ENCODE measurements around the gene FBXO48.

- TF ChIP-seq RAD21 (IDR thresholded peaks at IDR 0.05; ENCODE audit: low read length) (no peak), CEBPB (IDR thresholded peaks at IDR 0.05; ENCODE audit: low read depth, low read length) (no peak), CHD1 (IDR thresholded peaks at IDR 0.05; ENCODE audit: low read depth, low read length) (no peak), CTCF (conservative IDR thresholded peaks at IDR 0.05; ENCODE audit: low read depth, low read length) (no peak), POLR2A (IDR thresholded peaks at IDR 0.05; ENCODE audit: low read depth, low read length) (no peak), BHLHE40 (IDR thresholded peaks at IDR 0.05; ENCODE audit: low read depth, low read length) (no peak), RCOR1 (IDR thresholded peaks at IDR 0.05; ENCODE audit: insufficient replicate concordance, low read length) (no peak), MAFK (IDR thresholded peaks at IDR 0.05; ENCODE audit: low read depth, low read length) (no peak), NFE2L2 (IDR thresholded peaks at IDR 0.05; ENCODE audit: low read depth, low read length) (no peak), RFX5 (IDR thresholded peaks at IDR 0.05; ENCODE audit: low read depth, low read length) (no peak)
- TF ChIP-seq, protein P1, sequence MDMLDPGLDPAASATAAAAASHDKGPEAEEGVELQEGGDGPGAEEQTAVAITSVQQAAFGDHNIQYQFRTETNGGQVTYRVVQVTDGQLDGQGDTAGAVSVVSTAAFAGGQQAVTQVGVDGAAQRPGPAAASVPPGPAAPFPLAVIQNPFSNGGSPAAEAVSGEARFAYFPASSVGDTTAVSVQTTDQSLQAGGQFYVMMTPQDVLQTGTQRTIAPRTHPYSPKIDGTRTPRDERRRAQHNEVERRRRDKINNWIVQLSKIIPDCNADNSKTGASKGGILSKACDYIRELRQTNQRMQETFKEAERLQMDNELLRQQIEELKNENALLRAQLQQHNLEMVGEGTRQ (IDR thresholded peaks at IDR 0.05; ENCODE audit: low read depth, low read length) = no peak
Observed at GRCh38 chr2:68475576-68475975, 8.5 kb upstream of the FBXO48 start.

All from IMR-90 (cell line).